Measurements from ENCODE around the gene PIK3CD. TPM values are rescaled to one million over a fixed set of nuclear protein-coding genes. Genes with fewer than 3 reads are reported as not detected.

The PIK3CD gene
- total RNA-seq, 1 experiment from 2014 or later, result 4.5 TPM

GRCh38 chr1:9689011-9689706 is 37.6 kb downstream of the PIK3CD start:
- peaks cover 24% of the 10 kb centered on the region for H3K4me1 ChIP-seq (ENCODE audit: insufficient read depth, low read length)
- H3K9me2 ChIP-seq (replicated peaks; ENCODE audit: low read length), result no peaks in the 10 kb centered on the region
- peak overlapping the region; percentile 98 for H2AFZ ChIP-seq (ENCODE audit: low read length)
- H3F3A ChIP-seq (ENCODE audit: low read length, unreplicated experiment), result peaks cover 7% of the 10 kb centered on the region
- ATAC-seq (peak; percentile 72), DNase-seq (peak; percentile 63)
- peak overlapping the region; percentile 95 for H3K4me3 ChIP-seq (ENCODE audit: low read length)
- no peaks in the 10 kb centered on the region for H3K27me3 ChIP-seq (ENCODE audit: low read length)
- H3K36me3 ChIP-seq (ENCODE audit: low read depth, low read length), result no peaks in the 10 kb centered on the region
- intact Hi-C loops (cut with micrococcal nuclease), result loop anchor here (5.0 kb wide), 1 partner anchor 62 kb away; no protein-coding TSS in a partner anchor
- H4K20me1 ChIP-seq (ENCODE audit: low read length), result no peaks in the 10 kb centered on the region
- no TSS peak for BruUV-seq (replicated peaks)
- peak overlapping the region; percentile 71 for H3K9ac ChIP-seq (ENCODE audit: low read length)
- H3K4me2 ChIP-seq (ENCODE audit: low read length), result peak overlapping the region; percentile 100
- no peaks in the 10 kb centered on the region for H3K9me3 ChIP-seq (ENCODE audit: low read length)
- ChIA-PET POLR2A (ENCODE audit: unreplicated experiment) (no interaction called here), CTCF (interaction anchor here (0.6 kb wide), 1 partner anchor 126 kb away, joined by 5 read pairs; no protein-coding TSS in a partner anchor)
- TF ChIP-seq EZH2phosphoT487 (IDR thresholded peaks at IDR 0.05; ENCODE audit: borderline replicate concordance, low read length), result no peak
- TF ChIP-seq, protein P1, sequence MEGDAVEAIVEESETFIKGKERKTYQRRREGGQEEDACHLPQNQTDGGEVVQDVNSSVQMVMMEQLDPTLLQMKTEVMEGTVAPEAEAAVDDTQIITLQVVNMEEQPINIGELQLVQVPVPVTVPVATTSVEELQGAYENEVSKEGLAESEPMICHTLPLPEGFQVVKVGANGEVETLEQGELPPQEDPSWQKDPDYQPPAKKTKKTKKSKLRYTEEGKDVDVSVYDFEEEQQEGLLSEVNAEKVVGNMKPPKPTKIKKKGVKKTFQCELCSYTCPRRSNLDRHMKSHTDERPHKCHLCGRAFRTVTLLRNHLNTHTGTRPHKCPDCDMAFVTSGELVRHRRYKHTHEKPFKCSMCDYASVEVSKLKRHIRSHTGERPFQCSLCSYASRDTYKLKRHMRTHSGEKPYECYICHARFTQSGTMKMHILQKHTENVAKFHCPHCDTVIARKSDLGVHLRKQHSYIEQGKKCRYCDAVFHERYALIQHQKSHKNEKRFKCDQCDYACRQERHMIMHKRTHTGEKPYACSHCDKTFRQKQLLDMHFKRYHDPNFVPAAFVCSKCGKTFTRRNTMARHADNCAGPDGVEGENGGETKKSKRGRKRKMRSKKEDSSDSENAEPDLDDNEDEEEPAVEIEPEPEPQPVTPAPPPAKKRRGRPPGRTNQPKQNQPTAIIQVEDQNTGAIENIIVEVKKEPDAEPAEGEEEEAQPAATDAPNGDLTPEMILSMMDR (conservative IDR thresholded peaks at IDR 0.05; ENCODE audit: low read depth, low read length), result no peak
- TF ChIP-seq EZH2 (IDR thresholded peaks at IDR 0.05; ENCODE audit: low read length, unreplicated experiment), result no peak
- no peak overlapping the region for H3K27ac ChIP-seq (ENCODE audit: low read length)
- no peaks in the 10 kb centered on the region for H3K79me2 ChIP-seq (ENCODE audit: low read length)

- H3K9me3 ChIP-seq (ENCODE audit: low read length), result no peaks in the 10 kb centered on the region
- TF ChIP-seq, protein P1 (conservative IDR thresholded peaks at IDR 0.05; ENCODE audit: low read depth, low read length), result no peak
- TF ChIP-seq EZH2 (IDR thresholded peaks at IDR 0.05; ENCODE audit: low read length, unreplicated experiment), result no peak
- no peak for TF ChIP-seq EZH2phosphoT487 (IDR thresholded peaks at IDR 0.05; ENCODE audit: borderline replicate concordance, low read length)
- no peaks in the 10 kb centered on the region for H4K20me1 ChIP-seq (ENCODE audit: low read length)
- CTCF ChIA-PET, result interaction anchor here (1.2 kb wide), 1 partner anchor 63 kb away, joined by 3 read pairs; no protein-coding TSS in a partner anchor
- no peak overlapping the region for H2AFZ ChIP-seq (ENCODE audit: low read length)
- no peak overlapping the region; the same call in 1 of the 2 replicates for H3K4me3 ChIP-seq (ENCODE audit: low read length)
- H3F3A ChIP-seq (ENCODE audit: low read length, unreplicated experiment), result peaks cover 7% of the 10 kb centered on the region
- POLR2A ChIA-PET (ENCODE audit: unreplicated experiment), result no interaction called here
- ATAC-seq (no peak), DNase-seq (no peak)
- peak overlapping the region; percentile 59 for H3K4me2 ChIP-seq (ENCODE audit: low read length)
- no TSS peak for BruUV-seq (replicated peaks)
- no peaks in the 10 kb centered on the region for H3K79me2 ChIP-seq (ENCODE audit: low read length)
- H3K9me2 ChIP-seq (replicated peaks; ENCODE audit: low read length), result no peaks in the 10 kb centered on the region
- H3K36me3 ChIP-seq (ENCODE audit: low read depth, low read length), result no peaks in the 10 kb centered on the region
- intact Hi-C loops (cut with micrococcal nuclease), result loop anchor here (5.0 kb wide), 1 partner anchor 63 kb away; no protein-coding TSS in a partner anchor
- peaks cover 24% of the 10 kb centered on the region for H3K4me1 ChIP-seq (ENCODE audit: insufficient read depth, low read length)
- H3K27me3 ChIP-seq (ENCODE audit: low read length), result no peaks in the 10 kb centered on the region
- no peak overlapping the region for H3K27ac ChIP-seq (ENCODE audit: low read length)
- no peak overlapping the region for H3K9ac ChIP-seq (ENCODE audit: low read length)
Observed at GRCh38 chr1:9689971-9690381, 38.4 kb downstream of the PIK3CD start.
